MM.1S (cell line): Measurements from ENCODE around the gene RPL18A.

Experiments used
- DNase-seq: peaks from one replicate; pipeline ENCODE4 v3.0.0-alpha.2; 2015
- H2AFZ ChIP-seq: fragments of 300-600 bp; sonication (generic); 2 replicates; pipeline ENCODE4 v1.6.0; 2016; ENCODE audit warnings: antibody characterized with exemption, low read length
- H3F3A ChIP-seq: fragments of 300-600 bp; sonication (generic); 2 replicates; pipeline ENCODE4 v1.6.1; 2016; ENCODE audit warnings: mild to moderate bottlenecking, antibody characterized with exemption, low read length, moderate library complexity, mixed read lengths; ENCODE audit not compliant: insufficient read depth
- H3K27ac ChIP-seq: fragments of 300-600 bp; sonication (generic); 2 replicates; pipeline ENCODE4 v1.5.1; 2016; ENCODE audit warnings: mild to moderate bottlenecking, low read length
- H3K27me3 ChIP-seq: fragments of 300-600 bp; sonication (generic); replicated peaks from 2 replicates; pipeline ENCODE4 v1.6.0; 2016; ENCODE audit warnings: low read length; ENCODE audit not compliant: insufficient read depth
- H3K36me3 ChIP-seq: fragments of 300-600 bp; sonication (generic); replicated peaks from 2 replicates; pipeline ENCODE4 v1.6.1; 2016; ENCODE audit warnings: mild to moderate bottlenecking, low read length, mixed read lengths; ENCODE audit not compliant: insufficient read depth
- H3K4me1 ChIP-seq: fragments of 300-600 bp; sonication (generic); 2 replicates; pipeline ENCODE4 v1.6.1; 2016; ENCODE audit warnings: low read length, mixed read lengths
- H3K4me2 ChIP-seq: fragments of 300-600 bp; sonication (generic); 2 replicates; pipeline ENCODE4 v1.6.0; 2016; ENCODE audit warnings: low read depth, low read length
- H3K4me3 ChIP-seq: fragments of 300-600 bp; sonication (generic); 2 replicates; pipeline ENCODE4 v1.5.1; 2016; ENCODE audit warnings: low read length, mixed read lengths
- H3K79me2 ChIP-seq: fragments of 300-600 bp; sonication (generic); 2 replicates; pipeline ENCODE4 v1.6.1; 2016; ENCODE audit warnings: mixed run types, low read length, mixed read lengths
- H3K9ac ChIP-seq: fragments of 300-600 bp; sonication (generic); 2 replicates; pipeline ENCODE4 v1.6.1; 2016; ENCODE audit warnings: low read length, mixed read lengths
- H3K9me2 ChIP-seq: fragments of 300-600 bp; sonication (generic); replicated peaks from 2 replicates; pipeline ENCODE4 v1.6.1; 2016; ENCODE audit warnings: mild to moderate bottlenecking, low read length, mixed read lengths; ENCODE audit not compliant: insufficient read depth
- H3K9me3 ChIP-seq: fragments of 300-600 bp; sonication (generic); replicated peaks from 2 replicates; pipeline ENCODE4 v1.6.1; 2016; ENCODE audit warnings: mild to moderate bottlenecking, low read length, mixed read lengths; ENCODE audit not compliant: insufficient read depth
- H4K20me1 ChIP-seq: fragments of 300-600 bp; sonication (generic); 2 replicates; pipeline ENCODE4 v1.6.1; 2016; ENCODE audit warnings: mild to moderate bottlenecking, low read length, moderate library complexity, mixed read lengths; ENCODE audit not compliant: insufficient read depth
- EZH2 ChIP-seq: fragments of 300-600 bp; sonication (generic); optimal IDR thresholded peaks from 2 replicates; pipeline ENCODE3; 2017; ENCODE audit warnings: low read depth, mild to moderate bottlenecking, antibody characterized with exemption, low read length, mixed read lengths
- EZH2phosphoT487 ChIP-seq: fragments of 300-600 bp; sonication (generic); IDR thresholded peaks from 2 replicates; pipeline ENCODE4 v1.6.1; 2018; ENCODE audit warnings: antibody characterized with exemption, low read length
- TF ChIP-seq, protein P1 (sequence below): fragments of 300-600 bp; sonication (generic); IDR thresholded peaks from 2 replicates; pipeline ENCODE4 v1.5.1; 2016; ENCODE audit warnings: antibody characterized with exemption, low read length, mixed read lengths

The RPL18A gene

GRCh38 chr19:17893766-17894165, 34.1 kb downstream of the RPL18A start:
- Histone ChIP-seq H3K4me1 (no peaks in the 10 kb centered on the region), H3K36me3 (no peaks in the 10 kb centered on the region), H3K9ac (no peak overlapping the region), H3K27me3 (peaks cover 65% of the 10 kb centered on the region), H3K4me3 (no peak overlapping the region), H3K9me3 (no peaks in the 10 kb centered on the region), H3K9me2 (no peaks in the 10 kb centered on the region), H4K20me1 (no peaks in the 10 kb centered on the region), H2AFZ (no peak overlapping the region), H3K27ac (no peak overlapping the region), H3F3A (no peaks in the 10 kb centered on the region), H3K79me2 (no peaks in the 10 kb centered on the region), H3K4me2 (no peak overlapping the region)
- DNase-seq: no peak
- no peak for TF ChIP-seq EZH2

- Histone ChIP-seq H3K9ac (no peak overlapping the region), H3K4me1 (no peaks in the 10 kb centered on the region), H3K27me3 (peaks cover 69% of the 10 kb centered on the region), H4K20me1 (no peaks in the 10 kb centered on the region), H3K27ac (no peak overlapping the region), H3K9me2 (no peaks in the 10 kb centered on the region), H3K79me2 (no peaks in the 10 kb centered on the region), H2AFZ (no peak overlapping the region), H3K36me3 (no peaks in the 10 kb centered on the region), H3K4me2 (no peak overlapping the region), H3F3A (no peaks in the 10 kb centered on the region), H3K9me3 (no peaks in the 10 kb centered on the region), H3K4me3 (no peak overlapping the region)
- TF ChIP-seq EZH2phosphoT487 (no peak), EZH2 (no peak)
- TF ChIP-seq, protein P1, sequence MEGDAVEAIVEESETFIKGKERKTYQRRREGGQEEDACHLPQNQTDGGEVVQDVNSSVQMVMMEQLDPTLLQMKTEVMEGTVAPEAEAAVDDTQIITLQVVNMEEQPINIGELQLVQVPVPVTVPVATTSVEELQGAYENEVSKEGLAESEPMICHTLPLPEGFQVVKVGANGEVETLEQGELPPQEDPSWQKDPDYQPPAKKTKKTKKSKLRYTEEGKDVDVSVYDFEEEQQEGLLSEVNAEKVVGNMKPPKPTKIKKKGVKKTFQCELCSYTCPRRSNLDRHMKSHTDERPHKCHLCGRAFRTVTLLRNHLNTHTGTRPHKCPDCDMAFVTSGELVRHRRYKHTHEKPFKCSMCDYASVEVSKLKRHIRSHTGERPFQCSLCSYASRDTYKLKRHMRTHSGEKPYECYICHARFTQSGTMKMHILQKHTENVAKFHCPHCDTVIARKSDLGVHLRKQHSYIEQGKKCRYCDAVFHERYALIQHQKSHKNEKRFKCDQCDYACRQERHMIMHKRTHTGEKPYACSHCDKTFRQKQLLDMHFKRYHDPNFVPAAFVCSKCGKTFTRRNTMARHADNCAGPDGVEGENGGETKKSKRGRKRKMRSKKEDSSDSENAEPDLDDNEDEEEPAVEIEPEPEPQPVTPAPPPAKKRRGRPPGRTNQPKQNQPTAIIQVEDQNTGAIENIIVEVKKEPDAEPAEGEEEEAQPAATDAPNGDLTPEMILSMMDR: no peak
- no peak for DNase-seq
Observed at GRCh38 chr19:17902701-17903100, 43.0 kb downstream of the RPL18A start.

DNA sequence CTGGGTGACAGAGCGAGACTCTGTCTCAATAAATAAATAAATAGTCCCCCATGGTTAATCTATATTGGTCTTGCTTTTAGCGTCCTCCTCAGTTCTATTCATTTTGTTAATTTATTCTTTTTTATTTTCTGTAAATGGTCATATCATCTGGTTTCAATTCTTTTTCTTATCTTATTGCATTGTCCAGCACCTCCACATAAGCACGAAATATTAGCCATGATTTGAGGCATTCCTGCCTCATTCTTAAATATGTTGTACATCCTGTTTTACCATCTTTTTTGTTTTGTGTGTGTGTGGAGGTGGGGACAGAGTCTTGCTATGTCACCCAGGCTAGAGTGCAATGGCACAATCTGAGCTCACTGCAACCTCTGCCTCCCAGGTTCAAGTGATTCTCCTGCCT, 48.5 kb downstream of the RPL18A start:
- DNase-seq: no peak
- H3K4me3 ChIP-seq: no peak overlapping the region
- H3K4me1 ChIP-seq: no peaks in the 10 kb centered on the region
- H3K79me2 ChIP-seq: no peaks in the 10 kb centered on the region
- no peaks in the 10 kb centered on the region for H3K9me2 ChIP-seq
- no peaks in the 10 kb centered on the region for H4K20me1 ChIP-seq
- no peak overlapping the region for H3K9ac ChIP-seq
- H3K27ac ChIP-seq: no peak overlapping the region
- H3K9me3 ChIP-seq: no peaks in the 10 kb centered on the region
- H2AFZ ChIP-seq: no peak overlapping the region
- no peaks in the 10 kb centered on the region for H3F3A ChIP-seq
- no peak overlapping the region for H3K4me2 ChIP-seq
- H3K27me3 ChIP-seq: peaks cover 64% of the 10 kb centered on the region
- H3K36me3 ChIP-seq: no peaks in the 10 kb centered on the region
- no peak for TF ChIP-seq EZH2phosphoT487
- TF ChIP-seq EZH2: no peak
- TF ChIP-seq, protein P1: no peak

- Histone ChIP-seq H3K9me3 (no peaks in the 10 kb centered on the region), H3K4me1 (no peaks in the 10 kb centered on the region), H3K9ac (no peak overlapping the region), H3K4me3 (no peak overlapping the region), H3K4me2 (no peak overlapping the region), H3K27me3 (peaks cover 57% of the 10 kb centered on the region), H3K36me3 (no peaks in the 10 kb centered on the region), H2AFZ (no peak overlapping the region), H3K9me2 (no peaks in the 10 kb centered on the region), H3K27ac (no peak overlapping the region), H3F3A (no peaks in the 10 kb centered on the region), H4K20me1 (no peaks in the 10 kb centered on the region), H3K79me2 (no peaks in the 10 kb centered on the region)
- DNase-seq: no peak
- TF ChIP-seq, protein P1: no peak
- TF ChIP-seq EZH2: no peak
- no peak for TF ChIP-seq EZH2phosphoT487
Observed at GRCh38 chr19:17909003-17909732, 49.5 kb downstream of the RPL18A start.
